ENCODE measurements around the gene RIMKLA.

DNA sequence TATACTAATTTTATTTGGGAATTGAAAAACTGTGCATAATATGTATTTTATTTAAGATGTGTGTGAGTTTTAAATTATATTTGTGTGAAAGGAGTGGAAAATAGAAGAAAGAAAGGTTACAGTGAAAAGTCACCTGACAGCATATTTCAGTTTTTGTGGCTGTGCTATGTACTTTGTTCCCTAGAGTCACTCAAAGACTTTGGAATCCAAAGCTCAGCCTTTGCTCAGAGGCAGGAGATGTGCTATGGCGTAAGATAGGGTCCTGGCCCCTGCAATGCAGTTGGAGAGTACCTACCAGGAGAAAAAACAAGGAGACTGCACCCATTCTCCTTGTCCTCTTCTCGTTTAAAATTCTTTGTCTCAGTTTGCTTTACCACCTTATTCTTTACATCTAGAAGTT lies 85.4 kb downstream of the RIMKLA start:
- TF ChIP-seq CTCF (IDR thresholded peaks at IDR 0.05) (no peak), POLR2A (IDR thresholded peaks at IDR 0.05) (no peak), EP300 (IDR thresholded peaks at IDR 0.05; ENCODE audit: low read depth) (no peak), POLR2AphosphoS5 (IDR thresholded peaks at IDR 0.05) (no peak)
